Pancreas (tissue), 10 donors: ENCODE results near the gene OR10P1. TPM values are rescaled to one million over a fixed set of nuclear protein-coding genes. Genes with fewer than 3 reads are reported as not detected.

Experiments used
- ATAC-seq, 4 donors: fragments of 200-7000 bp; cut with Tn5 transposase; one replicate each; pipeline versions ENCODE4 v1.8.0 to v1.9.1; 2020; ENCODE audit warnings: mild to moderate bottlenecking in 4 of 4, moderate library complexity in 4 of 4
- DNase-seq, 6 donors: peaks; one replicate each; pipeline ENCODE4 v3.0.0-alpha.2; 2020
- FAIRE-seq: peaks from 2 replicates; lab custom pipeline; 2012; peaks lifted over from hg19 to GRCh38; lab: Jason Lieb, UNC
- H3K27ac ChIP-seq, 4 donors: fragments of 200-600 bp; sonication (generic); 1 replicate in 3 of 4; 2 replicates in 1 of 4; pipeline versions ENCODE4 v1.5.0 to v1.8.0; 2020
- H3K27me3 ChIP-seq, 4 donors: fragments of 200-600 bp; one replicate each; pipeline ENCODE4 v1.8.0; 2021
- H3K36me3 ChIP-seq, 3 donors: fragments of 200-600 bp; sonication (generic) in 1 of 3; one replicate each; pipeline versions ENCODE4 v1.5.0 to v1.8.0; 2020 to 2021
- H3K4me1 ChIP-seq, 3 donors: fragments of 200-600 bp; one replicate each; pipeline ENCODE4 v1.8.0; 2021
- H3K4me3 ChIP-seq, 4 donors: fragments of 200-600 bp; sonication (generic) in 2 of 4; one replicate each; pipeline versions ENCODE4 v1.5.0 to v1.8.0; 2020 to 2021
- H3K9me3 ChIP-seq, 4 donors: fragments of 200-600 bp; one replicate each; pipeline ENCODE4 v1.8.0; 2021
- CTCF ChIP-seq, 4 donors: fragments of 200-600 bp; sonication (generic) in 3 of 4; IDR thresholded peaks; one replicate each; pipeline versions ENCODE4 v1.5.0 to v1.8.0; 2021; ENCODE audit warnings: antibody characterized with exemption in 4 of 4
- WGBS, 2 donors: extraction: QIAGEN DNeasy Blood & Tissue Kit; methylation state at CpG; one replicate each; pipeline ENCODE4 v1.1.7; 2013; 5-methylcytosine and 5-hydroxymethylcytosine counted together
- intact Hi-C, 3 donors: fragments of 100-400 bp; cut with DNase I; formaldehyde crosslinking; loops; one replicate each; pipeline versions ENCODE4 v1.11.1 to v1.14.2; 2022
- polyA plus RNA-seq, 2 donors: library from polyadenylated mRNA; stranded (reverse); fragments of 200-250 nt; gene quantifications; one replicate each; pipeline ENCODE4 v1.2.3, GENCODE V29; 2013
- total RNA-seq, 6 donors: library from RNA; stranded (reverse); fragmentation: NEBNext Ultra II Directional in 4 of 6; extraction: Animal tissue kit (Norgen Biotek cat#: 25700) in 4 of 6; gene quantifications; one replicate each; pipeline versions ENCODE4 v1.2.1 to v1.2.4, GENCODE V29; 2021 to 2023
- donor health status: healthy with polysubstance abuse.
- donor health status: DM: no; HTN: no; CAD: no; lungs with moderate emphysema.
- donor health status: DM: no; HTN: no; CAD: no.
- donor health status: control.
- donor health status: control.
- donor health status: Bipolar disorder and iron deficiency.
- donor health status: DM: yes; HTN: yes; CAD: no.
- donor health status: DM: no; HTN: no; CAD: no.
- donor health status: DM: no; HTN: no; CAD: no.
- donor health status: DM: yes; HTN: yes; CAD: no.

The OR10P1 gene
- total and polyA plus RNA-seq, 8 donors: not detected

- Histone ChIP-seq H3K4me3 (no peak overlapping the region), H3K4me1 (no peaks in the 10 kb centered on the region), H3K27ac (no peak overlapping the region), H3K36me3 (no peaks in the 10 kb centered on the region), H3K9me3 (no peaks in the 10 kb centered on the region), H3K27me3 (no peaks in the 10 kb centered on the region)
- intact Hi-C loops: no loop called here
- FAIRE-seq: no peak
- DNase-seq: no peak
- 73 to 78% methylated on average over 15 of the region's 15 CpGs for WGBS, 2 donors
- no peak for ATAC-seq
- no peak for TF ChIP-seq CTCF (IDR thresholded peaks at IDR 0.05)
Measured at GRCh38 chr12:55637467-55637866, 775 bp downstream of the OR10P1 start.

- Histone ChIP-seq H3K4me3 (no peak overlapping the region), H3K36me3 (no peaks in the 10 kb centered on the region), H3K27me3 (no peaks in the 10 kb centered on the region), H3K27ac (peak overlapping the region in 2 of 4 donors; percentile 2 to 41), H3K9me3 (no peaks in the 10 kb centered on the region), H3K4me1 (no peaks in the 10 kb centered on the region)
- FAIRE-seq (no peak), DNase-seq (no peak), ATAC-seq (no peak)
- 58 to 65% methylated on average over 7 of the region's 7 CpGs for WGBS, 2 donors
- intact Hi-C loops: no loop called here
- no peak for TF ChIP-seq CTCF (IDR thresholded peaks at IDR 0.05)
Measured at GRCh38 chr12:55641595-55641994, 4.9 kb downstream of the OR10P1 start.

GRCh38 chr12:55642267-55642666 is 5.6 kb downstream of the OR10P1 start:
- intact Hi-C loops: no loop called here
- Histone ChIP-seq H3K9me3 (no peaks in the 10 kb centered on the region), H3K4me1 (no peaks in the 10 kb centered on the region), H3K4me3 (no peak overlapping the region), H3K27ac (peak overlapping the region in 2 of 4 donors; percentile 2 to 22), H3K27me3 (no peaks in the 10 kb centered on the region), H3K36me3 (no peaks in the 10 kb centered on the region)
- 36 to 44% methylated on average over 2 of the region's 2 CpGs for WGBS, 2 donors
- peak in 1 of 4 donors; percentile 23 for ATAC-seq
- no peak for TF ChIP-seq CTCF (IDR thresholded peaks at IDR 0.05)
- FAIRE-seq: no peak
- no peak for DNase-seq

GRCh38 chr12:55642669-55643068 is 6.0 kb downstream of the OR10P1 start:
- no peak for TF ChIP-seq CTCF (IDR thresholded peaks at IDR 0.05)
- Histone ChIP-seq H3K27ac (peak overlapping the region in 1 of 4 donors; percentile 22), H3K27me3 (no peaks in the 10 kb centered on the region), H3K4me1 (no peaks in the 10 kb centered on the region), H3K36me3 (no peaks in the 10 kb centered on the region), H3K4me3 (no peak overlapping the region), H3K9me3 (no peaks in the 10 kb centered on the region)
- intact Hi-C loops: no loop called here
- no peak for DNase-seq
- ATAC-seq: no peak
- no peak for FAIRE-seq
- whole genome bisulfite sequencing, 2 donors: 57 to 66% methylated on average over 7 of the region's 7 CpGs

- H3K4me3 ChIP-seq: no peak overlapping the region
- 63 to 72% methylated on average over 1 of the region's 1 CpG for WGBS, 2 donors
- no peak overlapping the region for H3K27ac ChIP-seq
- no peaks in the 10 kb centered on the region for H3K27me3 ChIP-seq
- intact Hi-C loops: no loop called here
- no peaks in the 10 kb centered on the region for H3K36me3 ChIP-seq
- H3K4me1 ChIP-seq: no peaks in the 10 kb centered on the region
- no peak for ATAC-seq
- no peaks in the 10 kb centered on the region for H3K9me3 ChIP-seq
- TF ChIP-seq CTCF (IDR thresholded peaks at IDR 0.05): no peak
- no peak for DNase-seq
- no peak for FAIRE-seq
Measured at GRCh38 chr12:55644591-55644990, 7.9 kb downstream of the OR10P1 start.
